Germinal center (tissue), 1 donor: ENCODE measurements around the gene NPR1.
A peak's percentile ranks its signal among the peaks of the same experiment; 100 is the strongest.
"Not testable (repeated sequence)": the region's sequence is repeated elsewhere in the genome, so short reads cannot be mapped to it uniquely, and the experiment has no call there.

ENCODE experiments used
- DNase-seq: peaks from one replicate; pipeline ENCODE4 v3.0.0; 2012; ENCODE audit warnings: mixed read lengths, low spot score

The NPR1 gene

GRCh38 chr1:153678519-153679336 is at the start of gene NPR1:
TSS of gene NPR1 (plus strand) at chr1:153678688. CDS start at chr1:153679109, 421 bp downstream.
- peak; percentile 45 for DNase-seq

DNA sequence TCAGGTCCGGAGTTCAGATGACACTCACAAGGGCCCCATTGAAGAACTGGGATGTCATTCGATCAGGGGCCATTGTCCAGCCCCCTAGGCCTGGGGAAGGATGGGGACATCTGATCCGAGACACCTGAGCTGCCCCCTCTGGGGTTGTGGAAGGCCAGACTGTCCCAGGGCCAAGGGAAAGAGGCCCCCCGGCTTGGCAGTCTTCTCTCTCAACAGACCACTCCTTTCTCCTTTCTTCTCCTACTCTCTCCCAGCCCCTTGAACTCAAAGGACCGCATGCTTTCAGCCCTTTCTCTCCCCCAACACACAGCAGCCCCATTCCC is 49.2 kb upstream of the NPR1 start:
- DNase-seq: no peak

GRCh38 chr1:153629971-153630370 is 48.5 kb upstream of the NPR1 start:
- DNase-seq: no peak

DNA sequence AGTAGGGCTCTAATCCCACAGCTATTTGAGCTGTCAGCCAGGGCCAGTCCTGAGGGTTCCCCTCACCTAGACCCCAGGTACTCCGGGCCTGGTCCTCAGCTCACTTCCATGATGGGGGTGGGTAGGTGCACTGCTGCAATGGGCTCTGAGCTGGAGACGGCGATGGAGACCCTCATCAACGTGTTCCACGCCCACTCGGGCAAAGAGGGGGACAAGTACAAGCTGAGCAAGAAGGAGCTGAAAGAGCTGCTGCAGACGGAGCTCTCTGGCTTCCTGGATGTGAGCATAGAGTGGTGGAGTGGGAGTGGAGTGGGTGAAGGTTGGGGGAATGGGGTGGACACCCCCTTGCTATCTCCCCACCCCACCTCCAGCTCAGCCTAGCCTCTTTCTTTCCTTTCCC is 48.1 kb upstream of the NPR1 start:
- no peak for DNase-seq

DNA sequence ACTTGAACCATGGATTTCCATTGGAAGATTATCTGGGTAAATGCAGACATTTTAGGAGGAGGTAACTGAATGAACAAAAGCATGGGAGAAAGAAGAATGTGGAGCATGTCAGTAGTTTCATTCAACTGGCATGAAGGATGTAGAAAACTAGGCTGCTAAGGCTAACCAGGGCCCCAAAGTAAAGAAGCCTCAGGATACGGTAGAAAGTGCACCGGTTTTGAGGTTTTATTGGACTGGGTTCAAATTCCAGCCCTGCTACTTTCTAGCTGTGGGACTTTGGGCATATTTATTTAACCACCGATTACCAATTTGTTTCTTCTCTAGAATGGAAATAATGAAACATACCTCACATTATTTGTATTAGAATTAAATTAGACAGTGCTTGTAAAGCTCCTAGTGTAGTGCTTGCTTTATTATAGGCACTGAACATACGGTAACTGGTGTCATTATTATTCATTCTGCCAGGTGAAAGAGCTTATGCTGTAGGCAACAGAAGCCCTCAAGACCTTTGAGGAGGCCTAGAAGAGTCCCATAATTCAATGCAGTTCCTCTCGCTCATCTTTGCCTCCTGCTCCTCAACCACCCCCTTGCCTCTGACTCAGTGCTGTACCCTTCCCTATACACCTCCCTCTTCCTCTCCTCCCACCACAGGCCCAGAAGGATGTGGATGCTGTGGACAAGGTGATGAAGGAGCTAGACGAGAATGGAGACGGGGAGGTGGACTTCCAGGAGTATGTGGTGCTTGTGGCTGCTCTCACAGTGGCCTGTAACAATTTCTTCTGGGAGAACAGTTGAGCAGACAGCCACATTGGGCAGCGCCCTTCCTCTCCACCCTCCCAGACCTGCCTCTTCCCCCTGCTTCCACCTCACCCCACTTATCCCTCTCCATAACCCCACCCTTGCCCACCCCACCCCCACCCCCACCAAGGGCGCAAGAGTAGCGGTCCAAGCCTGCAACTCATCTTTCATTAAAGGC is 47.2 kb upstream of the NPR1 start:
- DNase-seq: no peak

DNA sequence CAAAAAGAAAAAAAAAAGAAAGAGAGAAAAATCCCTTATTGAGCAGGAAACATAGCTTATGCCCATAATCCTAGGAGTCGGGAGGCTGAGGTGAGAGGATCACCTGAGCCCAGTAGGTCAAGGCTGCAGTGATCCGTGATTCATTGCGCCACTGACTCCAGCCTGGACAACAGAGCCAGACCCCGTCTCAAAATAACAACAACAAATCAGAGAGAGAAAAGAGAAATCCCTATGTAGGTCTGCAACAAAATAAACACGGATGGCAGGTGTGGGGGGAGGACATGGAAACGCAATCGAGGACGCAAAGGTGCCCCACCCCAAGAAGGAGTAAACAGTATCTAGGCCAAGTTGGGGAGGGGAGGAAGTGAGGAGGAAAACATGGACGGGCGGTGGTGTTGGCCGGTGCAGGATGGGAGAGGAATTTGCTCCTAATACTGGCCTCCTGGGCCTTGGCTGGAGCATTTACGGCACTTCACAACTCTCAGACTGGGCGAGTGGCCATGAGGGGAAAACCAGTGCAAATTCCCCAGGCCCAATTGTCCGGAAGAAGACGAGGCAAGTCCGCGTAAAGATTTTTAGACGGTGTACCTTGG is 45.2 kb upstream of the NPR1 start:
- no peak for DNase-seq

- peak; percentile 97 for DNase-seq
These were observed 44.5 kb upstream of the NPR1 start, which contains the start of gene CHTOP for GRCh38 chr1:153633754-153634665. TSS of gene CHTOP (plus strand) at chr1:153634066. CDS start at chr1:153636589, 2,523 bp downstream.

GRCh38 chr1:153635872-153636271 is 42.6 kb upstream of the NPR1 start:
- no peak for DNase-seq

GRCh38 chr1:153636312-153636711 is 42.2 kb upstream of the NPR1 start:
- no peak for DNase-seq

- no peak for DNase-seq
These were observed 40.2 kb upstream of the NPR1 start for GRCh38 chr1:153638261-153638660.

GRCh38 chr1:153639280-153639679 is 39.2 kb upstream of the NPR1 start:
- no peak for DNase-seq

DNA sequence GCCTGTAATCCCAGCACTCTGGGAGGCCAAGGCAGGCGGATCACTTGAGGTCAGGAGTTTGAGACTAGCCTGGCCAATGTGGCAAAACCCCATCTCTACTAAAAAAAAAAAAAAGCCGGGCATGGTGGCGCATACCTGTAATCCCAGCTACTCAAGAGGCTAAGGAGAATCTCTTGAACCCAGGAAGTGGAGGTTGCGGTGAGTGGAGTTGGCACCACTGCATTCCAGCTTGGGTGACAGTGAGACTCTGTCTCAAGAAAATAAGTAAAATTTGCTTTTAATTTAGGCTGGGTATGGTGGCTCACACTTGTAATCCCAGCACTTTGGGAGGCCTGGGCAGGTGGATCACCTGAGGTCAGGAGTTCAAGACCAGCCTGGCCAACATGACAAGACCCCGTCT is 38.3 kb upstream of the NPR1 start:
- DNase-seq: not testable (repeated sequence)

GRCh38 chr1:153640861-153641260 is 37.6 kb upstream of the NPR1 start:
- no peak for DNase-seq

DNA sequence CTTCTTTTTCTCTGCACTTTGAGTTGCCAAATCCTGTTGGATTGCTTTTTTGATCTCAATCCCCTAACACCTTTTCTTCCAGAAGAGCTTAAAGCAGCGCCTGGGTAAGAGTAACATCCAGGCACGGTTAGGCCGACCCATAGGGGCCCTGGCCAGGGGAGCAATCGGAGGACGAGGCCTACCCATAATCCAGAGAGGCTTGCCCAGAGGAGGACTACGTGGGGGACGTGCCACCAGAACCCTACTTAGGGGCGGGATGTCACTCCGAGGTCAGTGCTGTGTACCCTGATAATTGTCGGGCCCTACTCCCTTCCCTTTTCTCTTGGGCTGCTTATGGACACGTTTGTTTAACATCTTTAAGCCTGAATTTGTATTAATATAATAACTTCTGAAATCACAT is 36.3 kb upstream of the NPR1 start:
- DNase-seq: no peak

- DNase-seq: no peak
These were observed 35.4 kb upstream of the NPR1 start for GRCh38 chr1:153643100-153643499.

DNA sequence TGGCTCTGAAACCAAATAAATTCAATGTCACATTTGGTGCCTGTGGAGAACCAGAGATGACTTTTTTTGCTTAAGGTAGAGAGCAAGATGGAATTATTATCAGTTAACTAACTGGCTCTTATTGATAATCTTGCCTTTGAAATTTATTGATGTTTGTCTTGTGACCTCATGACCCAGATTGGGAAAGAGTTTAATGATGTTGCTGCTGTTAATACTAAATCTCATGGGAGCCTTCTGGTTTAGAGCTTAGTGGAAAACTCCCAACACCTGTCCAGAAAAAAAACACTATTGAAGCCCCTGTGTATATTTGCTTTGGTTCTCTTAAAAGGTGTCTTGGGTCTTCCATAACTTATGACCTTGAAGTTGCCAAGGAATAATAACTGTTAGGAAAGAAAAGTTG is 34.7 kb upstream of the NPR1 start:
- DNase-seq: no peak

DNA sequence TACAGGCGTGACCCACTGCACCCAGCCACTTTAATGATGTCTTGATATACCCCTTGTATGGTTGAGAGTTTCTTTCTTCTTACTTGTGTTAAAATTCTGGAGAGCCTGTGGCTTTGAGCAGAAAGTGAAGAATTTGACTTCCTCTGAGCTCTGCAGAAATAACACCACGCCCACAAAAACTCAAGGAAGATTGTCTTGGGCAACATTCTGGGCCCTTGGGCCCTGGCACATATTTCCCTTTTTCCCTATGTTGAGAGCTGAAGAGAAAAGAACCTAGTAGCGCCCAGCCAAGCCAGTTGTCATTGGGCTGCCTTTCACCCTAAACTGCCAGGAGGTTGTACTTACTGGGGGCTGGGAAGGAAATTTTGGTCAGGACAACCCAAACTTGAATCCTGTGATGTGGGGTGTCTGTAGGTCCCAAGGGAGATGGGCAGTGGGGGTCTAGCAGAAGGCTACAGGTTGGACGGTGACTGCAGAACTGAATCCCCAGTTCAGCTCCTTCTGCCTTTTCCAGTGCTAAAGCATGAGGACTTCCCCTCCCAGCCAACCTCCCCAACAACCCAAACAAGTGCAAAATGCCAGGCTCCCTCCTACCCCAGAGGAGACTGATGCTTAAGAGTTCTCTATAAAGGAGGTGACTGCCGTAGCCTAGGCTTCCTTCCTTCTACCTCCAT is 31.7 kb upstream of the NPR1 start:
- no peak for DNase-seq

DNA sequence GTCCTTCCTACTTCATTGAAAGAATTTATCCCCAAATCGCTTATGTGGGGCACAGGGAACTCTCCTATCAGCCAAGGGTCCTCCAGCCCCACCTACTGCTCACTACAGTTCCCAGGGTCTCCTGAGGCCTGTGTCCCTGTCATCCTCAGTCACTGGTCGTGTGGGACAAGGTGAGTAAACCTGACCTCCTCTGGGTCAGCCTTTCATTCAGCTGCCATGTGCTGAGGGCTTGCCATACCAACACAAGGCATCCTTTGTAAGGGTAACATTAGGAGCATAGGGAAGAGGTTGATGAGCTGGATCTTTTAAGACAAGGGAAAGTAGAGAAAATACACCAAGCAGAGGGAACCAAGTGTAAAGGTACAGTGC is 31.2 kb upstream of the NPR1 start:
- DNase-seq: no peak

- DNase-seq: no peak
These were observed 30.4 kb upstream of the NPR1 start for GRCh38 chr1:153648000-153648643.

DNA sequence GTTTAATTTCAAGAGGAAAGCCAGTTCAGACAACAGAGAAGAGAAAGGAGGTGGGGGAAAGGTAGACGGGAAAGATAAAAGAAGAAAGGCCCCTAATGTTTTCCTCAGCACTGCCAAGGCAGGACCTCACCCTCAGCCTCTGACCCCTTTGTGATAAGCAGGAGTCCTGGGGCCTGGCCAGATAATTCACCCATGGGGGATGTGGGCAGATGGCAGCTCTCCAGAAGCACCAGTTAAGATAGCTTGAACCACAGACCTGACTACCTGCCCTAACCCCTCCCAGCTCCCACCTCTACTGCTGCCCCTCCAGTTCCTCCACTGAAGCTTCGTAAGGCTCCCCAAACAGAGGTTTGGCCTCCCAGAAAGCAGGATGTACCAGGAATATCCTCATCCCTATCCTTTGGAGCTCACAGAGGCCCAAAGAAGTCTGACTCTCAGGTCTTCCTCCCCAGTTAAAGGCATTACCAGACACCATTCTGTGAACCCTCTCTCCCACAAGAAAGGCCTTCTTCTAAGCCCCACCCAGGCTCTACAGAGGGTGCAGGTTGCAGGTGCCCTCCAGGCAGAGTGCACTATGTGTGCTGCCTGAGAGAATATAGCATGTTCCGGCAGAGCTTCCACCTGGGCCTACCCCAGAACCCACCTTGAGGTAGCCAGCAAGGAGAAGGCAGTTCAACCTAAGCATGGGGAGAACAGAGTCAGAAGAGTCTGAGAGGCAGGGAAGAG is 29.2 kb upstream of the NPR1 start:
- DNase-seq: no peak
